GM19239 (cell line): ENCODE results near the gene STKLD1.
"Not testable (repeated sequence)": the region's sequence is repeated elsewhere in the genome, so short reads cannot be mapped to it uniquely, and the experiment has no call there.

ENCODE experiments used
- DNase-seq: peaks from one replicate; pipeline ENCODE4 v3.0.0; 2011; ENCODE audit warnings: low spot score; ENCODE audit not compliant: insufficient read length
- FAIRE-seq: peaks from 2 replicates; lab custom pipeline; 2011; peaks lifted over from hg19 to GRCh38; lab: Jason Lieb, UNC

STKLD1 gene

DNA sequence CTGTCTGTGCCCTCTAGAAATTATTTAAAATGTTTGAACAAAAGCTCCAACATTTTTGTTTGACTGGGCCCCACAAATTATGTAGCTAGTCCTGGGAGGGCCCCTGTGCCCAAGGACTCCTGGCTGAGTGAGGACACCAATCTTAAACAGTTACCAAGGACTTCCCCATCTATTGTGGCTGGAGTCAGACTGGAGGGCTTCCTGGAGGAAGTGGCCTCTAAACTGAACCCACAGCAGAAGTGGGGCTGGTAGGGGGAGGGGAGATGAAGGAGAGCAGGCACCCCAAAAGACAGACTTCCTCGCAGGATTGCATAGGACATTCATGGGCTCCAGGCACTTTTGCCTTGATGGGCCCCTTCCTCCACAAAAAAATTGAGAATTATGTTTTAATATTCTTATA, 54.1 kb downstream of the STKLD1 start:
- no peak for DNase-seq
- no peak for FAIRE-seq

- DNase-seq, result no peak
- no peak for FAIRE-seq
These were observed 57.2 kb downstream of the STKLD1 start for GRCh38 chr9:133433351-133433843.

- FAIRE-seq (no peak), DNase-seq (no peak)
These were observed 60.5 kb downstream of the STKLD1 start for GRCh38 chr9:133436681-133437080.

- FAIRE-seq (no peak), DNase-seq (no peak)
These were observed 61.8 kb downstream of the STKLD1 start for GRCh38 chr9:133437753-133438531.

DNA sequence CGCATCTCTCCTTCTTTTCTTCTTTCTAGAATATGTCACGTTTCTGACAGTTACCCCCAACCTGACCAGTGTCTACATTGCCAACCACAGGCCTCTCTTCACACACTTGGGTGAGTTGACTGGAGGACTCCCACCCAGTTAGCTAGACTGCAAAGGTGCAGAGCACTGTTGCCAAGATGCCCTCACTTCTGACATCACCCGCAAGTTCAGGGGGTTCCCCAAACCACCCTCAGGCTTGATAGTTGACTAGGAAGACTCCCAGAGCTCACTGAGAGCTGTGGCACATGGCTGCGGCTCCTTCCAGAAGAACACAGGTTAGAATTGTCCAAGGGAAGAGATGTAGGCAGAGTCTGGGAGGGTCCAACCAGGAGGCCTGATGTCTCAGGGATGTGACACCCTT, 63.2 kb downstream of the STKLD1 start:
- DNase-seq (no peak), FAIRE-seq (no peak)

- DNase-seq (peak; percentile 82), FAIRE-seq (peak; percentile 76)
These were observed 64.7 kb downstream of the STKLD1 start for GRCh38 chr9:133440874-133441273.

DNA sequence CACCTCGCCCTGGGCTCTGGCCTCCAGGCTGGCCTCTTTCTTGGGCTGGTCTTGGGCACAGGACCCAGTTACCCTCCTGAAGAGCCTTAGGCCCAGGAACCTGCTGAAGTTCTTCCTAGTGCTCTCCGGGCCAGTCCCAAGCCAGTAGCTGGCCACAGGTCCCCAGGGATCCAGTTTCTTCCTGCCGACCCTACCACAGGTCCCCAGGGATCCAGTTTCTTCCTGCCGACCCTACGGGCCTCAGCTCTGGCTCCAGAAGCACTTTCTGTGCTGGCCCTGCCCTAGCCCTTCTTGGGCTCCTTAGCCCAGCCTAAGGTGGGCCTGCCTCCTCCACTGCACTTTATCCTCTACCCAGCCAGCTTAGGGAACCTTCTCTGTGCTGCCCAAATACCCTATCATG, 65.4 kb downstream of the STKLD1 start:
- FAIRE-seq (no peak), DNase-seq (no peak)

DNA sequence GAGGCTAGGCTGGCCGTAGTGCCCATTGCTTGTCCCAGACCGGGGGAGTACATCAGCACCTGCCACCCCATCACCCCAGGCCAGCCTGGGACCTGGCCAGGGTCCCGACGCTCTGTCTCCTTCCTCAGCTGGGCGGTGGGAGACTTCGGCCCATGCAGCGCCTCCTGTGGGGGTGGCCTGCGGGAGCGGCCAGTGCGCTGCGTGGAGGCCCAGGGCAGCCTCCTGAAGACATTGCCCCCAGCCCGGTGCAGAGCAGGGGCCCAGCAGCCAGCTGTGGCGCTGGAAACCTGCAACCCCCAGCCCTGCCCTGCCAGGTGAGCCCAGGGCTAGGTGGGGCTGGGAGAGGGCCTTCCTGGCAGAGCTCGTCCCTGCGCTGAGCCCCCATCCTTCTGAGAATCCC, 67.1 kb downstream of the STKLD1 start:
- FAIRE-seq, result no peak
- DNase-seq, result no peak

DNA sequence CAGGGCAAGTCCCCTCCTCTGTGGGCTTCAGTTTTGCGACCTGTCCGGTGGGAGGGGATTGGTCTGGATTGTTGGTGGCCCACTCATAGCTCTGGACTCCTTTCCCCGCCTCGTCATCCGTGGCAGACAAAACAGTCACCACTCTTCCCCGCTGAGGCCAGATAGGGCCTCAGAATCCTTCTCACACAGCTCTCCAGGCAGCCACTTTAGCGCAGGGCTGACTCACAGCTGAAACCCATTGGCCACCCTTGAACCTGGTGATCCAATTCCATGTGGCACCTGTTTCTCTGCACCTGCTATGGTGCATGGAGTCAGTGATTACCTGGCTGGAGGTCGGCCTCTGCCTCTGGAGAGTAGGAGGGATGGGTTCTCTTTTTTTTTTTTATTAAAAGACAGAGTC, 67.8 kb downstream of the STKLD1 start:
- DNase-seq (no peak), FAIRE-seq (no peak)

DNA sequence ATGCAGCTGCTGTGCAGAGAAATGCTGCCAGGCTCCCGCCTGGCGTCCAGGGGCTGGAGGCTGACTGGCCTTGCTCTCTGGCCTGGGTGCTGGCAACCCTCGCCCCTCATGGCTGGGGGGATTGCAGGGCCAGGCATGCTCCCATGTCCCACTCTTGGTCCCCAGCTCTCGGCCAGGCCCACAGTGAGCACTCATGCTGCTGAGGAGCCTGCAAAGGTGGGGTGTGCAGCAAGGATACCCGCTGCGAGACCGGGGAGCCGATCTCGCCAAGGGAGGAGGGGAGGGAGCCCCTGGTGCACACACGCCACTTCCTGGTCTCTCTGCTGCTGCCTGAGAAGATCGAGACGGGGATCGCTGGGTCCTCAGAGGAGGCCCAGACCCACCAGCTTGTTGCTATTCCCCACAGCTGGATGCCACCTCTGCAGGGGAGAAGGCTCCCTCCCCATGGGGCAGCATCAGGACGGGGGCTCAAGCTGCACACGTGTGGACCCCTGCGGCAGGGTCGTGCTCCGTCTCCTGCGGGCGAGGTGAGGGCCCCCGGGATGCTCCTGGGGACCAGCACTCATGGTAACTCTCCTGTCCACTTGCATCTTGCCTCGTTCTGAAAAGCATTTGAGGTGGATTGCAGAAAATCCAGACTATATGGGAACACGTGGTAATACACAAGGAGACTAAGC, 69.3 kb downstream of the STKLD1 start:
- no peak for FAIRE-seq
- no peak for DNase-seq

GRCh38 chr9:133448487-133448972, 72.4 kb downstream of the STKLD1 start:
- DNase-seq, result no peak
- no peak for FAIRE-seq

GRCh38 chr9:133449760-133450159, 73.6 kb downstream of the STKLD1 start:
- no peak for DNase-seq
- no peak for FAIRE-seq

GRCh38 chr9:133451865-133452264, 75.7 kb downstream of the STKLD1 start:
- not testable (repeated sequence) for FAIRE-seq, DNase-seq

GRCh38 chr9:133452562-133452961, 76.4 kb downstream of the STKLD1 start:
- no peak for FAIRE-seq

DNA sequence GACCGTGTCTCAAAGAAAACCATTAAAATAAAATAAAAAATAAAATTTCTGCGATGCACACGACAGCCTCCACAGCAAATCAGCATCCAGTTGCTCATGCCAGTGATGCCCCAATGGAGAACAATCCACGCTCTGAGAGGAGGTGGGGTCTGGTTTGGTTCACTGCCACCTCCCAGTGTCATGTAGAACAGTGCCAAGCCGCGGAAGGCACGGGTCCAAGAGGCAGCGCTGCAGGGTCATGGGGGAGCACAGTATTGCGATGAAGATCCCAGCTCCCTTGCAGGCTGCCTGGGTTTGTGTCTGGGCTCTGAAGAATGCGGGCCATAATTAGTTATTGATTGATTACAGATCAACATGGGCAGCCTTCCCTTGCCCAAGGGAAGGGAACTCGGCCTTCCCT, 77.5 kb downstream of the STKLD1 start:
- FAIRE-seq (no peak), DNase-seq (no peak)

More at GRCh38 chr9:133452562-133452961, 76.4 kb downstream of the STKLD1 start:
- DNase-seq, result no peak

DNA sequence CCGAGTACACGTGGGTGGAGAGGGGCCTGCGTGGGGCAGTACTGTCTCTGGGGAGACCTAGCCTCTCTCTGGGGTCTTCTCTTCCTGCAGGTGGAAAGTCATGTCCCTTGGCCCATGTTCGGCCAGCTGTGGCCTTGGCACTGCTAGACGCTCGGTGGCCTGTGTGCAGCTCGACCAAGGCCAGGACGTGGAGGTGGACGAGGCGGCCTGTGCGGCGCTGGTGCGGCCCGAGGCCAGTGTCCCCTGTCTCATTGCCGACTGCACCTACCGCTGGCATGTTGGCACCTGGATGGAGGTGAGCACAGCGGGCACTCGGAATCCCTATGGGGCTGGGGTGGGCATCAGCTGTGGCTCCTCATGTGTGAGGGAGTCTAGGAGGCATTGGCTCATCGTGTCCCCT, 78.2 kb downstream of the STKLD1 start:
- DNase-seq, result no peak
- FAIRE-seq, result no peak

- FAIRE-seq (no peak), DNase-seq (no peak)
These were observed 78.9 kb downstream of the STKLD1 start for GRCh38 chr9:133454943-133455673.
